GM12801 (cell line): ENCODE results near the gene VPS16.

ENCODE experiments used
- CTCF ChIP-seq: IDR thresholded peaks from one replicate; pipeline ENCODE4 v1.5.1; 2011; ENCODE audit warnings: control low read depth; ENCODE audit not compliant: insufficient read length; ENCODE audit errors: extremely low read depth

The VPS16 gene

DNA sequence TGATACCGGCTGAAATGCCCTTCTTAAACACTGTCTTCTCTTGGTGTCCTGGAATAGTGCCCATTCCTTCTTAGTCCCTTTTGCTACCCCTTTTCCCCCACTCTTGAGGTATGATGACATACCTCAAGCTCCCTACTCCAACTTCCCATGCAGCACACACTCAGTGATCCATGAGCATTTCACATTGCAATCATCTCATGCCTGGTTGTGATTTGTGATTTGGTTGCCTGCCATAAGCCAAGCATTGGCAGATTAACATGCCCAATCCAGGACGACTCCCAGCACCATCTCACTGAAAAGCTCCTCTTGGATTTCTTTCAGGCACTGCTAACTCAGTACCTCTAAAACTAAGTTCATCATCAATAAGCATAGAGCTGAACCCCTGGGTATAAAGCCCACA is 18.0 kb downstream of the VPS16 start:
- no peak for TF ChIP-seq CTCF

- TF ChIP-seq CTCF: no peak
These were observed 19.0 kb downstream of the VPS16 start for GRCh38 chr20:2859330-2860121.

- TF ChIP-seq CTCF: no peak
These were observed 24.1 kb downstream of the VPS16 start for GRCh38 chr20:2864626-2865025.

- no peak for TF ChIP-seq CTCF
These were observed 24.6 kb downstream of the VPS16 start for GRCh38 chr20:2865101-2865500.

DNA sequence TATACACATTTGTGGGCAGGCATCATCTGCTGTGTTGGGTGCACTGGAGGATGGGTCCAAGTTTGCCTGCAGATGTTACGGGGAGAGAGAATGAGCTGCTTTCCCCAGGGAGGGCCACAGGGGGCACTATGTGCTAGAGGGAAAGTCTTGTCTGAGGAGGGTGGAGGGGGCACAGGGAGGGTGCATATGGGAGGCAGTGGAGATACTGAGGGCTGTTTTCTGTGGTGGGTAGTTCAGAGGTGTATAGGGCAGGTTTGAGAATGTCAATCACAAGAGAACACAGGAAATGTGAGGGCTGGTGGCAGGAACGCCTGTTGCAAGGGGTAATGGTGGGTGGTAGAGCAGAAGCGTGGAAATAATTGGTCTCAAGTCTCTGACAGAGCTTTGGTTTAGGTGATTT is 25.1 kb downstream of the VPS16 start:
- no peak for TF ChIP-seq CTCF

DNA sequence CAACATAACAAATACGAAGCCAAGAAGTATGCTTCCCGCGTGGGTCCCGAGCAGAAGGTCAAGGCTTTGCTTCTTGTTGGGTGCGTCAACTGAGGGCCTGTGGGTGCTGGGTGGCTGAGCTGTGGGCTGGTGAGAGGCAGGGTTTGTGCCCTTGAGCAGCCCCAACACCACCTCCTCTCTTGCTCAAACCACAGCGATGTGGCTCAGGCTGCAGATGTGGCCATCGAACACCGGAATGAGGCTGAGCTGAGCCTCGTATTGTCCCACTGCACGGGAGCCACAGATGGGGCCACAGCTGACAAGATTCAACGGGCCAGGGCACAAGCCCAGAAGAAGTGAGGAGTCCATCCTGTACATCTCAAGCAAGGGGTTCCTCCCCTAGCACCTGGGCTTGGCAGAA is 25.7 kb downstream of the VPS16 start:
- no peak for TF ChIP-seq CTCF

GRCh38 chr20:2867081-2867864 is 26.7 kb downstream of the VPS16 start:
- no peak for TF ChIP-seq CTCF
